Measurements from ENCODE around the gene UTP20. TPM values are rescaled to one million over a fixed set of nuclear protein-coding genes. Genes with fewer than 3 reads are reported as not detected.

UTP20 gene
- total and polyA plus RNA-seq, 11 donors, result 1.5 to 8.3 (median 7.0) TPM

DNA sequence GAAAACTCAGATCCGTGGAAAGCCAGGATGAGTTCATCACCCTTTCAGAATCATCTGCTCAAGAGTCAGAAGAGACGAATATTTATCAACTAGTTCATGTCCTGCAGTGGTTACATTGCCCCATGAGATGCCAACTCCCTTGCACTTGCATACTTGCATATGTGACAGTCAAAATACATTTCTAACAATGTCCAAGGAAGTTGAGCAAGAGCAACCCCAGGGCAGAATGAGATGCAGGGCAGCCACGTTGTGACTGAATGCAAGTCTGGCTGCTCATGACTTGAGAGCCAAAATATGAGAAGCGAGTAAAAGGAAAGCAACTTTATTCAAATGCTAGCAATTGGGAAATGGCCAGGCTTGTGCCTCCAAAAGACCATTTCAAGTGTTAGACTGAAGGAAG lies 23.6 kb upstream of the UTP20 start:
- TF ChIP-seq POLR2A (IDR thresholded peaks at IDR 0.05), result no peak
- TF ChIP-seq, protein P1, sequence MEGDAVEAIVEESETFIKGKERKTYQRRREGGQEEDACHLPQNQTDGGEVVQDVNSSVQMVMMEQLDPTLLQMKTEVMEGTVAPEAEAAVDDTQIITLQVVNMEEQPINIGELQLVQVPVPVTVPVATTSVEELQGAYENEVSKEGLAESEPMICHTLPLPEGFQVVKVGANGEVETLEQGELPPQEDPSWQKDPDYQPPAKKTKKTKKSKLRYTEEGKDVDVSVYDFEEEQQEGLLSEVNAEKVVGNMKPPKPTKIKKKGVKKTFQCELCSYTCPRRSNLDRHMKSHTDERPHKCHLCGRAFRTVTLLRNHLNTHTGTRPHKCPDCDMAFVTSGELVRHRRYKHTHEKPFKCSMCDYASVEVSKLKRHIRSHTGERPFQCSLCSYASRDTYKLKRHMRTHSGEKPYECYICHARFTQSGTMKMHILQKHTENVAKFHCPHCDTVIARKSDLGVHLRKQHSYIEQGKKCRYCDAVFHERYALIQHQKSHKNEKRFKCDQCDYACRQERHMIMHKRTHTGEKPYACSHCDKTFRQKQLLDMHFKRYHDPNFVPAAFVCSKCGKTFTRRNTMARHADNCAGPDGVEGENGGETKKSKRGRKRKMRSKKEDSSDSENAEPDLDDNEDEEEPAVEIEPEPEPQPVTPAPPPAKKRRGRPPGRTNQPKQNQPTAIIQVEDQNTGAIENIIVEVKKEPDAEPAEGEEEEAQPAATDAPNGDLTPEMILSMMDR (IDR thresholded peaks at IDR 0.05), result no peak
- no peak for ATAC-seq
- DNase-seq, result no peak
- no peaks in the 10 kb centered on the region for H3K4me1 ChIP-seq
- H3K27ac ChIP-seq, result no peak overlapping the region
- 57 to 72% (median 63%) methylated on average over 4 of the region's 4 CpGs for WGBS, 4 donors
- H3K9me3 ChIP-seq, result peaks cover 0 to 4% (median 0%) of the 10 kb centered on the region in 12 donors
- no peaks in the 10 kb centered on the region for H3K36me3 ChIP-seq
- intact Hi-C loops (cut with DNase I), result no loop called here
- H3K27me3 ChIP-seq, result peaks cover 0 to 5% (median 0%) of the 10 kb centered on the region in 9 donors
- no peak overlapping the region for H3K4me3 ChIP-seq

DNA sequence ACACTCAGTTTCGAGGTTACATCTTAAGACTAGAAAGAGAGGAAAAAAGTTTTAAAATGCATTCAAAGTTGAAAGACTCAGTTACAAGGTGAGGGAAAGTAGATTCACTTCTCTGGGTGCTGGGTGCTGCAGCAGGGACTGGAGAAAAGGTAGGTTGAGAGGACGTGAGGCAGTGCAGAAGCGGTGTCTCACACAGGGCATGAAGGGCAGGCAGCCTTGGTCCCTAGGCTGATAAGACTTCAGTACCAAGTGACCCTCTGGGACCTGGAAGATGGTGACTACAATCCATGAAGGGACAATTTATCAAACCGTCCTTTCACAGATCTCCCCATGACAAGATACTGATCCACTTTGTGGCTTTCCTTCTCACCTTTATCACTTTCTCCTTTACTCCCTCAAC lies 22.5 kb upstream of the UTP20 start:
- Histone ChIP-seq H3K27me3 (peaks cover 0 to 5% (median 0%) of the 10 kb centered on the region in 9 donors), H3K4me1 (no peaks in the 10 kb centered on the region), H3K27ac (no peak overlapping the region), H3K4me3 (no peak overlapping the region), H3K36me3 (no peaks in the 10 kb centered on the region), H3K9me3 (peaks cover 0 to 4% (median 0%) of the 10 kb centered on the region in 12 donors)
- no peak for DNase-seq
- ATAC-seq, result no peak
- TF ChIP-seq, protein P1 (IDR thresholded peaks at IDR 0.05), result no peak
- TF ChIP-seq POLR2A (IDR thresholded peaks at IDR 0.05), result no peak
- intact Hi-C loops (cut with DNase I), result no loop called here
- WGBS, 4 donors, result 70 to 78% (median 75%) methylated on average over 4 of the region's 4 CpGs

- peaks cover 0 to 7% (median 0%) of the 10 kb centered on the region in 12 donors for H3K9me3 ChIP-seq
- H3K27me3 ChIP-seq, result peaks cover 0 to 16% (median 4%) of the 10 kb centered on the region in 9 donors
- H3K4me1 ChIP-seq, result no peaks in the 10 kb centered on the region
- H3K36me3 ChIP-seq, result no peaks in the 10 kb centered on the region
- intact Hi-C loops (cut with DNase I), result no loop called here
- TF ChIP-seq, protein P1 (IDR thresholded peaks at IDR 0.05), result no peak
- TF ChIP-seq POLR2A (IDR thresholded peaks at IDR 0.05), result no peak
- no peak overlapping the region for H3K4me3 ChIP-seq
- H3K27ac ChIP-seq, result no peak overlapping the region
- ATAC-seq (no peak), DNase-seq (no peak)
Measured at GRCh38 chr12:101267111-101267510, 12.8 kb upstream of the UTP20 start.

GRCh38 chr12:101276433-101276832 lies 3.5 kb upstream of the UTP20 start:
- Histone ChIP-seq H3K27ac (no peak overlapping the region), H3K27me3 (no peaks in the 10 kb centered on the region), H3K36me3 (peaks cover 0 to under 1% (median 0%) of the 10 kb centered on the region in 9 donors), H3K4me1 (peaks cover 0 to 12% (median 7%) of the 10 kb centered on the region in 12 donors), H3K4me3 (no peak overlapping the region), H3K9me3 (no peaks in the 10 kb centered on the region)
- WGBS, 4 donors, result 75 to 90% (median 85%) methylated on average over 1 of the region's 1 CpG
- TF ChIP-seq, protein P1 (IDR thresholded peaks at IDR 0.05), result no peak
- TF ChIP-seq POLR2A (IDR thresholded peaks at IDR 0.05), result no peak
- DNase-seq (no peak), ATAC-seq (no peak)
- intact Hi-C loops (cut with DNase I), result no loop called here
